Activated naive CD4-positive, alpha-beta T cell treated with anti-CD3 and anti-CD28 coated beads, Interleukin-2, amount 50 U/mL, for 24 hours (primary cell): ENCODE measurements around the gene ATAD2B.

Experiments
- H3K27ac Mint-ChIP-seq: one replicate; pipeline ENCODE4 v1.8.0; 2021; ENCODE audit warnings: mild to moderate bottlenecking, mixed read lengths
- H3K27me3 Mint-ChIP-seq: one replicate; pipeline ENCODE4 v1.8.0; 2021; ENCODE audit warnings: mixed read lengths
- H3K36me3 Mint-ChIP-seq: one replicate; pipeline ENCODE4 v1.8.0; 2021; ENCODE audit warnings: mixed read lengths
- H3K4me1 Mint-ChIP-seq: one replicate; pipeline ENCODE4 v1.8.0; 2021; ENCODE audit warnings: mixed read lengths
- H3K4me3 Mint-ChIP-seq: one replicate; pipeline ENCODE4 v1.8.0; 2021; ENCODE audit warnings: mild to moderate bottlenecking, mixed read lengths
- H3K9me3 Mint-ChIP-seq: one replicate; pipeline ENCODE4 v1.8.0; 2021; ENCODE audit warnings: mixed read lengths

Gene ATAD2B

DNA sequence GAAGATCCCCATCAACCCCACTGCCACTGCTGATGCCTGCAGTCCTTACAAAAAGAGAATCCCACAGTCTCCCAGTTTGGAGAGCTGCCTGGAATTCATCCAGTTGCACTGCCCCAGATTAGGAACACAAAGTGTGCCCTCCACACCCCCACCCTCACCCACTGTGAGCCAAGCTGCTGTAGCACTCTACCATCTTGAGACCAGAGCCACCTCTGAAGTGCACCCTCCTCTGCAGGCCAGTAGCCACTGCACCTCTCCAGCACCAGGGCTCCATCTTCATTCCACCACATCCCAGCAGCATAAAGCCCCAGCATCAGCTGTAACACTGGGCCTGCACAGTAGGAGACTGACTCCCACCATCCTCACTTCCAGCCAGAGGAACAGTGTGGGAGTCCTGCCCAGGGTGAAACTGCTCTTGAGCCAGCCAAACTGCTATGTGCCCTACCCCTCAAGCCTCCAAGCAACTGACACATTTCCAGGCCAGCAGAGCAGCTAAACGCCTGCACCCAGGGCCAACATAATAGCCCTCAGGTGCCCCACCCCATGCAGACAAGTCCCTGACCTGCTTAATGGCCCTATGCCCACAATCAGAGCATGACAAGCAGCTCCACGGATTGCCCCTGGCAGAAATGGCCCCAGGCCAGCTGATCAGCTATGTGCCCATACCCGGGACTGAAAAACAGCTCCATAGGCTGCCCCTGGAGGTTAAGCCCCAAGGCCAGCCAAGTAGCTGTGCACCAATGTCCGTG lies 206.0 kb downstream of the ATAD2B start:
- Mint-ChIP-seq H3K27me3 (no peaks in the 10 kb centered on the region), H3K27ac (no peak overlapping the region), H3K4me3 (no peak overlapping the region), H3K9me3 (peaks cover 10% of the 10 kb centered on the region), H3K4me1 (no peaks in the 10 kb centered on the region), H3K36me3 (peaks cover 47% of the 10 kb centered on the region)

DNA sequence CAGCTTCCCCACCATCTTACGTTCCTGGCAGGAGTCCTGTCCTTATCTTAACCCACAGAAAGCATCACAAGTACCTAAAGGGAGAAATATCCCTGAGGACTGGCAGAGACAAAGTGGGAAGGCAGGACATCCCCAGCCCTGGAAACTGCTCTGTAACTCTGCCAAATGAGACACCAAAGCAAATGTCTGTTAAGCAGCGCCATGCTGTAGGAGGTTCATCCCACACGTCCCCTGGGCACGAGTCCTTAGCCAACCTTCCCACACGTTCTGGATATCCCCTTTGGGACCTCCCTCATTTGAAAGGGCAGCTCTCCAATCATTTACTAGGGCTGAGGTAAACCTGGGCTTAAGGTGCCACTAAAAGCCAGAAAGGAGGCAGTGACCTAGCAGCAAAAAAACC lies 207.2 kb downstream of the ATAD2B start:
- H3K4me3 Mint-ChIP-seq: no peak overlapping the region
- H3K36me3 Mint-ChIP-seq: peaks cover 37% of the 10 kb centered on the region
- no peak overlapping the region for H3K27ac Mint-ChIP-seq

DNA sequence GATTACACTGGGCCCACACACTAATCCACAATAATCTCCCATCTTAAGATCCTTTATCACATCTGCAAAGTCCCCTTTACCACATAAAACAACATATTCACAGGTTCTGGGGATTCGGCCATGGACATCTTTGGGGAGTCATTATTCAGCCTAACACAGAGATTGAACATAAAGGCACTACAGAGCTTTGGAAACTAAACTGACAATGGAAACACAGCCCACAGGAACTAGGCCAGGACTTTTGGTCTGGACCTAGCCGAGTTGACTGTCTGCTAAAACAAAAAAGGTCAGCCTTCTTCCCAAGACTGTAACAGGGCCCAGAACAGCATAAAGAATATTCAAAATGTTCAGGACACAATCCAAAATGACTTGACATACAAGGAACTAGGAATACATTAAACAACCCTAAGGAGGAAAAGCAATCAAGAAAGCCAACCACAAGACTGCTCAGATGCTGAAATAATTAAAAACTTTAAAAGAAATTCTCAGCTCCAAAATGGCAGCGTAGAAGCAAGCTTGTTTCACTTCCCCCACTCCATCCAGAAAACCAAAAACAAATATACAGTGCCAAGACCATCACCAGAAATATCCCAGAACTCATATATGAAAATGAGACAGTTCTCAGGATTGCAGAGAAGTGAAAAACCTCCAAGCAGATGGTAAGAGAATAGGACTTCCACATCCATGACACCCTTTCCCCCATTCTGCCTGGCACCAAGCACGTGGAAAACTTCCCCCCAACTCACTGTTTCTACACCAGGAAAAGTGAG lies 207.8 kb downstream of the ATAD2B start:
- no peak overlapping the region for H3K27ac Mint-ChIP-seq
- peaks cover 34% of the 10 kb centered on the region for H3K36me3 Mint-ChIP-seq
- H3K9me3 Mint-ChIP-seq: peaks cover 10% of the 10 kb centered on the region
- H3K4me3 Mint-ChIP-seq: no peak overlapping the region
- H3K27me3 Mint-ChIP-seq: no peaks in the 10 kb centered on the region
- H3K4me1 Mint-ChIP-seq: no peaks in the 10 kb centered on the region

More for the DNA sequence above, 207.2 kb downstream of the ATAD2B start:
- Mint-ChIP-seq H3K27me3 (no peaks in the 10 kb centered on the region), H3K4me1 (no peaks in the 10 kb centered on the region), H3K9me3 (peaks cover 10% of the 10 kb centered on the region)

DNA sequence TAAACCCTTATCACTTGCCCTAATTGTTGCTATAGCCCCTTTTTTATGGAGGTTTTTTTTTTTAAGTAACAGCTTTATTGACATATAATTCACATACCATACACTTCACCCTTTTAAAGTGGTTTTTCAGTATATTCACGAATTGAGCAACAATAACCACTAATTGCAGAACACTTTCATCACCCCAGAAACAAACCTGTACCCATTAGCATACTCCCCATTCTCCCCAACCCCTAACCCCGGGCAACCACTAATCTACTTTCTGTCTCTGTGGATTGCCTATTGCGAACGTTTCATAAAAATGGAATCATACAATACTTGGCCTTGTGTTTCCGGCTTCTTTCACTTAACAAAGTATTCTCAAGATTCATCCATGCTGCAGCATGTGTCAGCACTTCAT lies 213.6 kb downstream of the ATAD2B start:
- Mint-ChIP-seq H3K27me3 (no peaks in the 10 kb centered on the region), H3K36me3 (peaks cover 16% of the 10 kb centered on the region), H3K4me3 (no peak overlapping the region), H3K9me3 (no peaks in the 10 kb centered on the region), H3K4me1 (no peaks in the 10 kb centered on the region), H3K27ac (no peak overlapping the region)

DNA sequence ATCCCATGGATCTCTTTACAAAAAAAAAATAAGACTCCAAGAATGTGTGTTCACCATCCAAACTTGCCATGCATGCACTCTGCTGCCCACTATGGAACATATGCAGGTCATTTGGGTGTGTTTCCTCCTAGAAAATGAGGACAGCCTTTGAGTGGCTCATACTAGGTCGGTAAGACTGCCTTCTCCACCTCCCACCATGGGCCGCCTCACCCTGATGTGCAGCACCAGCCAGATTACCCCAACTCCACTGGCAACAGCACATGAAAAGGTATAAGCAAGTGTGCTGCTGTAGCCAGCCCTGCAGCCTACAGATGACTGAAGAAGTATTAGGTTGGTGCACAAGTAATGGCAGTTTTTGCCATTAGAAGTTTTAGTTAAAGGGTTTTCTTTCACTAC lies 214.2 kb downstream of the ATAD2B start:
- H3K27me3 Mint-ChIP-seq: no peaks in the 10 kb centered on the region
- H3K4me1 Mint-ChIP-seq: no peaks in the 10 kb centered on the region
- peaks cover 13% of the 10 kb centered on the region for H3K36me3 Mint-ChIP-seq
- H3K4me3 Mint-ChIP-seq: no peak overlapping the region
- no peak overlapping the region for H3K27ac Mint-ChIP-seq
- H3K9me3 Mint-ChIP-seq: no peaks in the 10 kb centered on the region

DNA sequence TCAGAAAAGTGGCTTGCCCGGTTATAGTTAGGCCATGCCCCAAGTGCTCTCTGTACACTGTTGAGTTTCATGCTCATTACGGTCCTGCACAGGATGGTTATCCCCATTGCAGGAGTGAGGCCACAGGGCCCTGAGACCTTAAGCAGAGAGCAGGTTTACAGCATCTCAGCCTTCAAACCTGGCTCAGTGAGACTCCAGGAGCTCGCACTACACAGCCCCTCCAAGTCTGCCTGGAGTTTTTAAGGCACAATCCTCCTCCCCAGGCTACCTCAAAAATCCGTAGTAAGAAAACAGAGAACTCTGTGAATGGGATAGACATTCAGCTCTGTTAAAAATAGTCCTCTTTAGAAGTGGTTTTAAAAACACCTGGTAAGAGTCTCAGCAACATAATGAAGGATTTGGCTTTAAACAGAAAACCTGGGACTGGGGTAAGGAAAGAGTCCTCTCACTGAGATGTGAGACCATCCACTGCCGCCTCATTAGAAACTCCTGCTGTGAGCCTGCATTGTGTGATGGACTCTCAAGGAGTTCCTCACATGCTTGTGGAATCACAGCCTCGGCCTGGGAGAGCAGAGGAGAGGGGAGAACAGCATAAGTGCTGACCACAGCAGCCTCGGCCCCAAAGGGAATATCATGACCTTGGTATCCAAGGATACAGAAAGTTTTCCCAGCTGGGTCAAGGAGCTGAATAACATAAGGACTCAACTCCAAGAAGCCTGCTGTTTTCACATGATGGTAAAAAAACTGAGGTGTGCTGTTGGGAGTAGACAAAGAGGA lies 214.8 kb downstream of the ATAD2B start:
- H3K27ac Mint-ChIP-seq: no peak overlapping the region
- peaks cover 11% of the 10 kb centered on the region for H3K36me3 Mint-ChIP-seq
- H3K4me1 Mint-ChIP-seq: no peaks in the 10 kb centered on the region

DNA sequence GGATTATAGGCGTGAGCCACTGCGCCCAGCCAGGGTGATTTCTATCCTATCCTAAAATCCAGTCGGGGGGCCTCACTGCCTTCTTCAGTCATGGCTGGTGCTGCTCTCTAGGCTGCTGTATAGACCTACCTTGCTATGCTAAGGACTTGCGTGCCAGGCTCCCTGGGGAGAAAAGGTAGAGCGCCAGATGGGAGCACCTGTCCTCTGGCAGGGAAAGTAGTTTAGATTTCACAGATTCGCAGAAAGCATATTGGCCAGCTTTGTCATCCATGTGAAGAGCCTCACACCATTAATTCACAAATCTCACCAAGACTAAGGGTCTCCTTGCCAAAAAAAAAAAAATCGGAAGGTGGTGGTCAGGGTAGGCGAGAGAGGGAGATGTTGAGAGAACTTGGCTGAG lies 217.6 kb downstream of the ATAD2B start:
- no peaks in the 10 kb centered on the region for H3K9me3 Mint-ChIP-seq
- no peaks in the 10 kb centered on the region for H3K27me3 Mint-ChIP-seq
- peaks cover 16% of the 10 kb centered on the region for H3K36me3 Mint-ChIP-seq
- no peak overlapping the region for H3K27ac Mint-ChIP-seq
- no peak overlapping the region for H3K4me3 Mint-ChIP-seq
- no peaks in the 10 kb centered on the region for H3K4me1 Mint-ChIP-seq

More for the DNA sequence above, 214.8 kb downstream of the ATAD2B start:
- Mint-ChIP-seq H3K27me3 (no peaks in the 10 kb centered on the region), H3K4me3 (no peak overlapping the region), H3K9me3 (no peaks in the 10 kb centered on the region)

DNA sequence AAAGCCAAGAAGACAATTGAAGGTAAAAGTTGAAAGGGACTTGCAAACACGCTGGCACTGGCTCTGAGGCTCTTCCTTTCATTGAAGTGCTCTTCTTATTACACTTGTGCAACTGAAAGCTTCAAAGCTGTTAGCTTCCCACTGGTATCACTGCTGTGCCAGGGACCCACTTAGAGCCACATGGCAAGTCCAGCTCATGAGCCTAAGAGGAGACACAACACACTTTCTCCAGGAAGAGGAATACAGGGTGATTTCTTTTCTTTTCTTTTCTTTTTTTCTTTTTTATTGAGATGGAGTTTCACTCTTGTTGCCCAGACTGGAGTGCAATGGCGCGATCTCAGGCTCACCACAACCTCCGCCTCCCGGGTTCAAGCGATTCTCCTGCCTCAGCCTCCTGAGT lies 218.2 kb downstream of the ATAD2B start:
- no peaks in the 10 kb centered on the region for H3K9me3 Mint-ChIP-seq
- H3K27me3 Mint-ChIP-seq: no peaks in the 10 kb centered on the region
- no peaks in the 10 kb centered on the region for H3K4me1 Mint-ChIP-seq
- H3K4me3 Mint-ChIP-seq: no peak overlapping the region
- peaks cover 16% of the 10 kb centered on the region for H3K36me3 Mint-ChIP-seq
- no peak overlapping the region for H3K27ac Mint-ChIP-seq

DNA sequence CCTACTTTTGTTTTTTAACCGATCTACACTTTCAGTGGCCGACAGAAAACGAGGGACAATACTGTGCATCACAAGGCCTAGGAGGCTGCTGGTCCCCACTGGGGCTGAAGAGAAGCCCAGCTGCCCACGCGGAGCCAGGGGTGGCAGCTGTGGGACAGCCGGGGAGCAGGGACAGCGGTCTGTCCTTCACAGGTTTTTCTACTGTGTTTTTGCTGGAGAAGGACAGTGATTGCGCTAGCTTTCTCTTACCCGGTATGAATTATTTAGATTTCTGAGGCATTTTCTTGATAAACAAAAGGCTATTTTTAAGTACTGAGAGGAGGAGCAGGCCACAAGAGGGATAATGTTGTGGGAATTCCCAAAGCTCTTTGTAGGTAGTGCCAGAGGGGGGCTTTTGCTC lies 219.8 kb downstream of the ATAD2B start:
- Mint-ChIP-seq H3K4me1 (no peaks in the 10 kb centered on the region), H3K27ac (no peak overlapping the region), H3K4me3 (no peak overlapping the region), H3K27me3 (no peaks in the 10 kb centered on the region), H3K36me3 (peaks cover 14% of the 10 kb centered on the region), H3K9me3 (no peaks in the 10 kb centered on the region)

DNA sequence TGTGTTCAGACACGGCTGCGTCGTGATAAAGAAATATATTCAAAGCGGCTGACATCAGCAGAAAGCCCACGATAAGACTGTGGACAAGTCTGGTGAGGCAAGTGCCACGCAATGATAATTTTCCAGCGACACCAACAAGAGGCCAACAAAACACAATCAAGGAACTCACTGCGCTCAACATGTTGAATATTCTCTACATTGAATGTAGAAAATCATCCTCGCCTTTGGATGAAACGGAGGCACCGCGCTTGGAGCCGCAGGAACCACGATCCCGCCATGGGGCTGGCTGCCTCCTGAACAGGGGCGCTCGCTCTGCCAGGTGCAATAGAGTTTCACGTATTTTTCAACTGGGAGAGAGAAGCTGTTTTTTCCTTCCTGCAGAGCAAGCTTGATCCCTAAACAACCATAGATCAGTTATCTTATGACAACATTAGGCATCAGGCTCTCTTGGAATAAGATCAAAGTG lies 220.3 kb downstream of the ATAD2B start:
- H3K36me3 Mint-ChIP-seq: peaks cover 14% of the 10 kb centered on the region
- H3K9me3 Mint-ChIP-seq: no peaks in the 10 kb centered on the region
- H3K4me3 Mint-ChIP-seq: no peak overlapping the region
- no peaks in the 10 kb centered on the region for H3K27me3 Mint-ChIP-seq
- H3K4me1 Mint-ChIP-seq: no peaks in the 10 kb centered on the region
- no peak overlapping the region for H3K27ac Mint-ChIP-seq

DNA sequence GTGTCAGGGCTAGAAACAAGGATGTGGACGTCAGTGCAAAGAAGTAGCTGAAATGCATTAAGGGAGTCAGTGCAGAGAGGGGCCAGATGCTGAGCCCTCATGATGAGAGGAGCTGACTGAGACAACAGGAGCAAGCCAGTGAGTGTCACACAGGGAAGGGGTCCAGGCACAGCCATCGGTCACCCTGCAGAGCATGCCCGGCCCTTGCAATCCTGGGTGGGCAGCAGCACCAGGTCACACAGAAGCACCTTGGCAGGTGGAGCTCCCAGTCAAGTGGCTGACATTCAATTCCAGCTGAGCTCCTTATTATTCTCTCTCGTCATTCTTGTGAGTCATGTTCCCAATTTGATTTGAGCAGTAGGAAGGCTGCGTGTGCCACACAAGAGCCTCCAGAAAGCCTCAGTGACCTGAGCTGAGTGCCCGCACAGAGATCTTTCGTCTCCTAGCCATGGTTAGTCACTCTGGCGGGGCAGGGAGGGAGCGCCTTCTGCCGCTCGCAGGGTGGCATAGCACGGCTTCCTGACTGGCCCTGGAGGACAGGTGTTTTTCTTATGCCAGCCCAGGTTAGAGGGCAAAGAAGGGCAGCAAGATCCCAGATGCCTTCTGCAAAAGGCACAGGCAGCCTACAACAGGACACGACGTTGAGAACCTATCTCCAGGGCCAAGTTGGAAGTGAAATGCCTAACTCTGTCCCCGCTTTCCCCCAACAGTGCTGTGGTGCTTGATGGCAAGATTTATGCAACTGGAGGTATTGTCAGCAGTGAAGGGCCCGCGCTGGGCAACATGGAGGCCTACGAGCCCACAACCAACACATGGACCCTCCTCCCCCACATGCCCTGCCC lies 220.9 kb downstream of the ATAD2B start:
- no peak overlapping the region for H3K27ac Mint-ChIP-seq

DNA sequence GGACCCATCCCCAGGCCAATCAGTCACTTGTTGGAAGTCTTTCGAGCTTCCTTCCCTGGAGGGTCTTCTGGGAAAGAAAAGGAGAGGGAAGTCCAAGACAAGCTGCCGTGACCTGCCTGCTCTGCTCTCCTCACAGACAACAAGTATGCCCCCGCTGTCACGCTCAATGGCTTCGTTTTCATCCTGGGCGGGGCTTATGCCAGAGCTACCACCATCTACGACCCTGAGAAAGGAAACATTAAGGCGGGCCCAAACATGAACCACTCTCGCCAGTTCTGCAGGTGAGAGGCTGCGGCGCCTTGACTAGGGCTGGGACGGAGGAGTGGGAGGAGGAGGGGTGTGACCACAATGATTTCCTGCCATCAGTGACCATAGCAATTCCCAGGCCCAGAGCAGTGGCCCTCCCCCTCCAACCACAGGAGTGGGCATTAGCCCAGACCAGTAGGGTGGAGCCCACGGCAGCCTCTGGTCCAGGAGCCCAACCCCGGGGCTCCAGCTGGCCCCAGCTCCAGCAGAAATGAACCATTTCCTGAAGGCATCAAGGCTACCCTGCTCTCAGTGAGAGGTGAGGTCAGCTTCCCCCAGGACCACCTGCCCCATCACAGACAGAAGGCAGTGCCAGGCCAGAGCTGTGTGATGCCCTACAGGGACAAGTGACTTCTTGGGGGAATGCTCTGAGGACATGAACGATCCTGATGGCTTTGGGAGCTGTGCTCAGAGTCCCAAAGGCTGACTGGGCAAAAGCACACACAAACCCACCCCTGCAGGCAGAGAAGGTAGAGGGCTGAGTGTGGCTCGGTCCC lies 223.1 kb downstream of the ATAD2B start:
- Mint-ChIP-seq H3K27me3 (no peaks in the 10 kb centered on the region), H3K36me3 (peaks cover 25% of the 10 kb centered on the region), H3K27ac (no peak overlapping the region), H3K4me3 (no peak overlapping the region), H3K4me1 (no peaks in the 10 kb centered on the region), H3K9me3 (no peaks in the 10 kb centered on the region)

More for the DNA sequence above, 220.9 kb downstream of the ATAD2B start:
- H3K36me3 Mint-ChIP-seq: peaks cover 16% of the 10 kb centered on the region
- H3K4me1 Mint-ChIP-seq: no peaks in the 10 kb centered on the region
- H3K4me3 Mint-ChIP-seq: no peak overlapping the region
- H3K27me3 Mint-ChIP-seq: no peaks in the 10 kb centered on the region
- no peaks in the 10 kb centered on the region for H3K9me3 Mint-ChIP-seq

DNA sequence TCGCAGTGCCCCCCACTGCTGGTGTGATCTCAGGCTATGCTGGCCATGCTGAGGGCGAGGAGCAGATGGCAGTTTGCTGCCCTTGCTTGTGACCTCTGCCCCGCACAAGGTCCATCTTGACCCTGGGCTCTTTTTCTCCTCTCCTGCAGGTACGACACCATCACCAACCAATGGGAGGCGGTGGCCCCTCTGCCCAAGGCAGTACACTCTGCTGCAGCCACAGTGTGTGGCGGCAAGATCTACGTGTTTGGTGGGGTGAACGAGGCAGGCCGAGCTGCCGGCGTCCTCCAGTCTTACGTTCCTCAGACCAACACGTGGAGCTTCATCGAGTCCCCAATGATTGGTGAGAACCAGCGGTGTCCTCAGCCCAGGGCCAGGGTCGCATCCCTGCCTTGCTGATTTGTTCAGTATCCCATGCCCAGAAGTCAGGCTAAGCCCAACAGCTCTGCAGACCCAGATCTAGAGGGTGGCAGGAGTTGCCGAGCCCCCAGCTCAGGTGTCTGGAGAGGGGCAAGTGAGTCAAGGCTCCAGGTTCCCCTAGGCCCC lies 223.8 kb downstream of the ATAD2B start:
- no peaks in the 10 kb centered on the region for H3K9me3 Mint-ChIP-seq
- peaks cover 25% of the 10 kb centered on the region for H3K36me3 Mint-ChIP-seq
- H3K27me3 Mint-ChIP-seq: no peaks in the 10 kb centered on the region
- H3K4me1 Mint-ChIP-seq: no peaks in the 10 kb centered on the region
- no peak overlapping the region for H3K4me3 Mint-ChIP-seq
- H3K27ac Mint-ChIP-seq: no peak overlapping the region

DNA sequence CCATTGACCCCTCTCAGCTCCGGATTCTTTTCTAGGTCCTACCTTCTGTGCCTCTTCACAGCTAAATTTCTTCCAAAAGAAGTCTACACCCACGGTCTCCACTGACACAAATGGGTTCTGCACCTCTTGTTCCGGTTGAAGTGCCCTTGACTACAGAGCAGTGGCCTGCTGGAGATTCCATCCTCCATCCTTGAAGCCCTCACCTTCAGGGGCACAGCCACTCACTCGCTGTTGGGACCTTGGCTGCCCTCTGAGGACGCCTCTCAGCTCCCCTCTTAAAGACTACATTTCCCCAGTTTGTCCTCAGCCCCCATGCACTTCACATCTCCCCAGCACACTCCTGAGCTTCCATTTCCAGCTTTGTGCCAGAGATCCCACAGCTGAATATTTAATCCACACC lies 226.3 kb downstream of the ATAD2B start:
- no peaks in the 10 kb centered on the region for H3K9me3 Mint-ChIP-seq
- peaks cover 17% of the 10 kb centered on the region for H3K36me3 Mint-ChIP-seq
- no peak overlapping the region for H3K4me3 Mint-ChIP-seq

More for the DNA sequence above, 226.3 kb downstream of the ATAD2B start:
- Mint-ChIP-seq H3K4me1 (no peaks in the 10 kb centered on the region), H3K27ac (no peak overlapping the region), H3K27me3 (no peaks in the 10 kb centered on the region)
